Stimulated activated CD4-positive, alpha-beta T cell treated with anti-CD3 and anti-CD28 coated beads, Interleukin-15, amount 100 ng/mL, for 1 hour (primary cell): ENCODE data around the gene TXNRD1.

Experiments used
- DNase-seq, 2 donors: peaks; one replicate each; pipeline ENCODE4 v3.0.0-alpha.2; 2020; ENCODE audit warnings: low read depth in 1 of 2, low spot score in 1 of 2

TXNRD1 gene

GRCh38 chr12:104299842-104300481 lies 84.4 kb downstream of the TXNRD1 start:
- DNase-seq = no peak

DNA sequence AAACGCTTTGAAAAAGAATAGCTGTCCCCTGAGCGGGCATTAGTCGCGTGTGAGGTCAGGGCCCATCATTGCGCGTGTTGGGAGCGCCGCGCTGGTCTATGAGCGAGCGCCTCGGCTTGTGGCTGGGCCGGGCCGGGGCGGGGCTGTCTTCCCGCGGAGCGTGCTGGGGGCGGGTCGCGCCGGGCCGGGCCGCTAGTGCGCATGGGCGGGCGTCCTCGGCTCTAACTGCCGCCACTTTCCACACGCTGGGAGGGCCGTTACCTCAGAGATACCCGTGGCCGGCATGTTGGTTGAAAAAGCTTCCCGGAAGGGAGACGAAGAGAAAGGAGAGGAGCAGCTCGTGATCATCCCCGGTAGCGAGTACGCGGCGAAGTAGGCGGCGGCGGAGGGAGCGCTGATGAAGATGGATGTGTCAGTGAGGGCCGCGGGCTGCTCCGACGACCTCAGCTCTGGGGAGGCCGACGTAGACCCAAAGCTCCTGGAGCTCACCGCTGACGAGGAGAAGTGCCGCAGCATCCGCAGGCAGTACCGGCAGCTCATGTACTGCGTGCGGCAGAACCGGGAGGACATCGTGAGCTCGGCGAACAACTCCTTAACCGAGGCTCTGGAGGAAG lies 88.1 kb downstream of the TXNRD1 start, which contains the start of gene EID3:
EID3 (plus strand) TSS at position 202 of the 614 bp plus-strand sequence; CDS start at position 398, 196 bp downstream.
- DNase-seq = peak; percentile 85 to 86

- DNase-seq = no peak
Measured at GRCh38 chr12:104304261-104305009, 88.9 kb downstream of the TXNRD1 start.

DNA sequence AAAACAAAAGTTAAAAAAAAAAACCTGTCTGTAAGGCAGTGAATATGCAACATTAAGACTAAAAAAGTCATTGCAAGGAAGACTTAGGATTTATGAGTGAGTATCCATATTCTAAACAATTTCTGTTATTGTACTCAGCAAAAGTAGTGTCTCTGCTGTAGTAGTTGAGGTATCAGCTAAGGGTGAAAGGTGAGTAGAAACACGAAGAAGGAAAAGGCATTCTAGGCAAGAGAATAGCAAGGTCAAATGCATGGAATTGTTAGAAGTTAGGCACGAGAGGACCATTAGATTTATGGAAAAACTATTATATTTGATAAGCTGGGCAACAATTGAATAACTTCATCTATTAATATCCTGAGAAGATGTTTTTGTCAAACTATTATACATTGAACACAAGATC lies 89.8 kb downstream of the TXNRD1 start:
- no peak for DNase-seq

GRCh38 chr12:104306376-104306775 lies 90.8 kb downstream of the TXNRD1 start:
- no peak for DNase-seq

DNA sequence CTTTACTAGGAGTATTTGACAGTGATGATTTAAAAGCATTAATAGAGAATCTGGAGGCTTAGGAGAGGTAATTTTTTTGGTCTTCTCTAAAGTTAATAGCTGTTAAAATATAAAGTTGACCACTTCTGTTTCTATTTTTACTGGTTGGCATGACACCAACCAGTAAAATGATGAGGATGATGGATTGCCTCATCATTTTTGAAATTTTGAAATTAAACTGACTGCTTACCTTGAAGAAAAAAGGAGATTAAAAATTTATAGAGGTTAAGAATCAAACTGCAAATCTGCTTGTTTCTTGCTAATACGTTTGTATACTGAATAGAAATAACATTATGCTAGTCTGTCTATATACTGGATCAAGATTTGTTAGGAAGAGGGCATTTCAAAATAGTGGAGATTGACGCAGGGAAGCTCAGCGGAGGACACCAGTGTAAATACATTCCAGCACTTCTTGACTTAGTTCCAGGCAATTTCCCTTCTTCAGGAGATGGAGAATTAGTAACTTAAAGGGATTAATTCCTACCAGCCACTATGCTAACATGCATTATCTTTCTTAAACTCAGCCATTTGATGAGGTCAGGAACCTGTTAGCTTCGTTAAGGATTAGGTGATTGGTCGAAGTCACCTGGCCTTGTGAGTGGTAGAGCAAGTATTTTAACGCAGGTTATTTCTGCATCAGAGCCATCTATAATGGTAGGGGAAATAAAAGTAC lies 91.5 kb downstream of the TXNRD1 start:
- no peak for DNase-seq

DNA sequence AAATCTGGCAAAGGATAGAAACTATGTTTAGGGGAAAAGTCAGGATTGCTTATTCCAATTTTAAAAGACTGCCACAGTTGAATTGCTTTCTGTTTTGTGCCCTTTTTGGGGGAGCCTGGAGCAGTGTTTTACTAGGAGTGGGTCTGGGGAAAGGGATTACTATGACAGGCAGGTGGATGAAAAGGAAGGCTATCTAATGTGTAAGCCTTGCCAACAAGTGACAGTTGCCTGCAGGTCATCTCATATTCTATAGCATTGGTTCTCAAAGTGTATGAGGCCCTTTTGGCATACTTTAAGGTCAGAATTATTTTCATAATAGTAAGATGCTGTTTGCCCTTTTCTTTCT lies 92.0 kb downstream of the TXNRD1 start:
- DNase-seq = no peak

GRCh38 chr12:104309446-104309993 lies 93.9 kb downstream of the TXNRD1 start:
- no peak for DNase-seq

- no peak for DNase-seq
Measured at GRCh38 chr12:104310751-104311633, 95.4 kb downstream of the TXNRD1 start.

- no peak for DNase-seq
Measured at GRCh38 chr12:104312202-104312601, 96.6 kb downstream of the TXNRD1 start.

DNA sequence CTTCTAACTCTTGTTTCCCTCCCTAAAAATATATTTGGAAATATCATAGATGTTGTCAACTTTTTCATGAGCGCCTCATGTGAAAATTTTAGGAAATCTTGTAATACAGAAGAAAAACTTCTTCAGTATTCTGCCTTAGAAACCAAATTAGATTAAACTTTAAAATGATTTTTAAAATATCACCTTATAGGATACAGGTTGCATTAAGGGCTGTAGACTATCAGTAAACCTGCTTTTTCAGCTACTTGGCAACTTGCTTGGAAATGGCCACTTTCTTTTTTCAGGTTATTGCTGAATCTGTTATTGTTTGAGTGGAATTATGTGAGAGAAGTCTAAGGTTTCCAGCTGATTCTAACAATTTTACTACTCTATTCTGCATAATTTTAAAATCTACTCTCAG lies 97.1 kb downstream of the TXNRD1 start:
- no peak for DNase-seq

GRCh38 chr12:104313568-104314241 lies 98.1 kb downstream of the TXNRD1 start:
- no peak for DNase-seq

DNA sequence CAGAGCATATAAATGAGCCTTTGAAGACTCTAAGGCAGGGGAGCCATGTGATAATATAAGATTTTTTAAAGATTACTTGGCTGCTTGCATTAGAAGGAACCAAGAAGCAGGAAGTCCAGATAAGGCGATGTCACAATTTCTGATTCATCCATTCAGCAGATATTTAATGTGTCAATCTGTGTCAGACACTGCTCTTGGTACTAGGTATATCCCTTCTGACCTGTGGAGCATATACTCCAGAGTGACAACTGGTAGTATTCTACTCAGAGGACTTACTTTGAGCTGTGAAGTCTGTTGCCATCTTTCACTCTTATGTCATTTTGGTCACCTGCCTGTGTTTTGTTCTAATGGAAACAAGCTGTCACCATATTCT lies 98.6 kb downstream of the TXNRD1 start:
- no peak for DNase-seq

DNA sequence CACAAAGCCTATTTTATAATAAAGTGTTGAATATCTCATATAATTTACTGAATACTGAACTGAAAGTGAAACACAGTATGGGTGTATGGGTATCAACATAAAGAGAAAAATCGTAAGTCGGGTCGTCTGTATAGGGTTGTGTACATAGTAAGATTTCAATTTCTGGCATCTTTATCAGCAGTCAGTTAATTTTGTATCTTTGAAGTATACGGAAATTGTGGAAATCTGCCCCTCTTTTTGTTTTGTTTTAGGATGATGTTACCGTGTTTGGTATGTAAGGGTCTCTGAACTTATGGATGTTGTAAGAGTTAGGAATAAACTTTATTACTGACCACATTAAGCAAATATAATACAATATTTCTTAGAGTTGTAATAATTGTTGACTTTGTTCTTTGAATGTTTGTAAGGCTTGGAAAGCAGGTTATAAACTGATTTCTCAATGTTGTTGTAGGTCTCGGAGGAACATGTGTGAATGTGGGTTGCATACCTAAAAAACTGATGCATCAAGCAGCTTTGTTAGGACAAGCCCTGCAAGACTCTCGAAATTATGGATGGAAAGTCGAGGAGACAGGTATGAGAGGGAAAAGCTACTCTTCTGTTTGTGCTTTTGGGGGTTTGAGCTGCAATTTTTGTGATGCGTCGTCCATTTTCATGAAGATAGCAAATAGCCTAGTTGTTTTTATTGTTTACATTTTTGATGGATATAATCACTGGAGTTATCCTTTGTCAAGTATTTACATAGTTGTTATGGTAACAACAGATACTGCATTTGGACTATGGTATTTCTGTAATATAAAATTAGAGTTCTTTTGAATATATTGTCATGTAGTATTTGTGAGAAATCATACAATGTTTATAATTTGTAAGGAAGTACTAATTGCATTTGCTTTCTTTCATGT lies 100.0 kb downstream of the TXNRD1 start:
- no peak for DNase-seq

- no peak for DNase-seq
Measured at GRCh38 chr12:104316936-104317335, 101.4 kb downstream of the TXNRD1 start.

DNA sequence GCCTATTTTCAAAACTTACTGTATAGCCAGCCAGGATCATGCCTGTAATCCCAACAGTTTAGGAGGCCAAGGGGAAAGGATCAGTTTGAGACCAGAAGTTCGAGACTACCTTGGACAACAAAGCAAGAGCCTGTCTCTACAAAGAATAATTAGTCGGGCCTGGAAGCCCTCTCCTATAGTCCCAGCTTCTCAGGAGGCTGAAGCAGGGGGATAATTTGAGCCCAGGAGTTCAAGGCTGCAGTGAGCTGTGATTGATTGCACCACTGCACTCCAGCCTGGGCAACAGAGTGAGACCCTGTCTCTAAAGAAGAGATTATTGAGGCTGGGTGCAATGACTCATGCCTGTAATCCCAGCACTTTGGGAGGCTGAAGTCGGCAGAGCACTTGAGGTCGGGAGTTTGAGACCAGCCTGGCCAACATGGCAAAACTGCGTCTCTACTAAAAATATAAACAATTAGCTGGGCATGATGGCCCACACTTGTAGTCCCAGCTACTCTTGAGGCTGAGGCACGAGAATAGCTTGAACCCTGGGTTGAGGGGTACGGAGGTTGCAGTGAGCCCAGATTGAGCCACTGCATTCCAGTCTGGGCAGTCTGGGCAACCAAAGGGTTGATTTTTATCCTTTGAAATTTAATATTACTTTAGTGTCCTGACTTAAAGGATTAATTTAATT lies 102.1 kb downstream of the TXNRD1 start:
- DNase-seq = no peak

GRCh38 chr12:104319028-104319427 lies 103.4 kb downstream of the TXNRD1 start:
- no peak for DNase-seq

DNA sequence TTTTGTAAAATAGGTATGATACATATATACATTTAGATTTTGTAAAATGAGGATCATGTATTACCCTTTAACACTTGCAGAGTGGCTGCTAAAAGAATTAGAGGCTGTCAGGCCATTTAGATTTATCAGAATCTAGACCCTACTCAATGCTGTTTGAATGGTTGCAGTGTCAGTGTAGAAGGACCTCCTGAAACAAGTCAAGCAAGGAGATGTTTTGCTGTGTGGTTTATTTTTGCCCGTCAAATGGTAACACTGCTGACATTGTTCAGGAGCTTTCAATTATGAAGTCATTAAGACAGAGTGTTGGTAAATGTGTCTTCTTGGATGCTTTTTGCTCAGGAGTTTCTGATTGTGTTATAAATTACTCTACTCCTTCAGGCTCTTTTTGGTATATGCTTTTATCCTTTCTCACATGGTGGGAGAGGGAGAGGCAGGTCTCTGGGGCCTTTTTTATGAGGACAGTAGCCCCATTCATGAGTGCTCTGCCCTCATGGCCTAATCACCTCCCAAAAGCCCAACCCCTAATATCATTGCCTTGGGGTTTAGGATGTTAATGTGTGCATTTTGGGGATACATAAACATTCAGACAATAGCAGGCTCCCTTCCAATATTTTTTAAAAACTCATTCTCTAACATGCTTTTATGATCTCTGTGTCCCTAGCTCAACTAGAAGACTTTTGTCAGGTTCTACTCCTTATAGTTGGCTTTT lies 104.5 kb downstream of the TXNRD1 start:
- no peak for DNase-seq
